ENCODE results near the gene ZBTB7B.

- TF ChIP-seq YY1 (IDR thresholded peaks at IDR 0.05; ENCODE audit: low read depth) (no peak), FOXM1 (IDR thresholded peaks at IDR 0.05; ENCODE audit: borderline replicate concordance, low read depth) (no peak), REST (IDR thresholded peaks at IDR 0.05; ENCODE audit: low read depth) (no peak), EGR1 (IDR thresholded peaks at IDR 0.05) (no peak), EP300 (IDR thresholded peaks at IDR 0.05; ENCODE audit: borderline replicate concordance) (no peak), RAD21 (IDR thresholded peaks at IDR 0.05; ENCODE audit: low read depth) (no peak), TEAD4 (IDR thresholded peaks at IDR 0.05) (no peak), NFIC (IDR thresholded peaks at IDR 0.05) (no peak), TAF1 (IDR thresholded peaks at IDR 0.05; ENCODE audit: low read depth) (no peak), CEBPB (IDR thresholded peaks at IDR 0.05) (no peak), TCF12 (IDR thresholded peaks at IDR 0.05; ENCODE audit: low read depth) (no peak)
Measured at GRCh38 chr1:155062151-155062686, 59.6 kb downstream of the ZBTB7B start.

Measured in Ishikawa (cell line).